Measurements from ENCODE around the gene WWTR1.
A peak's percentile ranks its signal among the peaks of the same experiment; 100 is the strongest.

Gene WWTR1

GRCh38 chr3:149536429-149536828, 121.4 kb downstream of the WWTR1 start:
- DNase-seq, result peak in 41 of 58 donors; percentile 6 to 72 (median 23)

GRCh38 chr3:149535333-149535685, 122.5 kb downstream of the WWTR1 start:
- DNase-seq, result no peak

DNA sequence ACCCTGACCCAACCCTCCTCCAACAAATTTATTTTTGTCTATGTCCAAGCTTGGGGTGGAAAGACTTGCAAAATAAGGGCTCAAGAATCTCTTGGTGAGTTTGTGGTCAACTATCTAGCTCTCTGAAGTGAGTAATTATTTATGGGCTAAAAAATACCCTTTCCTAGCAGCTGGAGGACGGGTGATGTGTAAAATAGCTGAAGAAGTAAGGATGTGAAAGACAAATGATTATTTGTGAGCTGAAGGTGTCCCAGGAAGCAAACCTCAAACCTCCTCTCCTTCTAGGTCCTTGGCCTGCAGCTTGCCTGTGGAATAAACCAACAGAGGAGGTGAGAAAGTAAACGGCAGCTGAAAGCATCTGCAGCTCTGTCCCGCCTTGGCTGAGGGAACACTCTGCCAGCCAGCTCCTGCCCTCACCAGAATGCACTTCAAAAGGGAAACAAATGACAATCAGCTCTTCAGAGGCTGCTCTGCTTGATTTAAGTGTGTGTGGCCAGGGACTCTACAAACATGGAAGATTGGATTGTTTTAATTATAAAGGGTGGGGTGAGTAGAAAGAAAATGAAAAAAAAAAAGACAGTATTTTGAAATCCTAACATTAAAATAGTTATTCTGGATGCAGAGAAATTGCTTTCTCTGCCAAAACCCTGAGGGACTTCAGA, 123.0 kb downstream of the WWTR1 start:
- peak in 16 of 58 donors; percentile 3 to 66 (median 17) for DNase-seq

GRCh38 chr3:149534082-149534481, 123.7 kb downstream of the WWTR1 start:
- DNase-seq, result no peak

DNA sequence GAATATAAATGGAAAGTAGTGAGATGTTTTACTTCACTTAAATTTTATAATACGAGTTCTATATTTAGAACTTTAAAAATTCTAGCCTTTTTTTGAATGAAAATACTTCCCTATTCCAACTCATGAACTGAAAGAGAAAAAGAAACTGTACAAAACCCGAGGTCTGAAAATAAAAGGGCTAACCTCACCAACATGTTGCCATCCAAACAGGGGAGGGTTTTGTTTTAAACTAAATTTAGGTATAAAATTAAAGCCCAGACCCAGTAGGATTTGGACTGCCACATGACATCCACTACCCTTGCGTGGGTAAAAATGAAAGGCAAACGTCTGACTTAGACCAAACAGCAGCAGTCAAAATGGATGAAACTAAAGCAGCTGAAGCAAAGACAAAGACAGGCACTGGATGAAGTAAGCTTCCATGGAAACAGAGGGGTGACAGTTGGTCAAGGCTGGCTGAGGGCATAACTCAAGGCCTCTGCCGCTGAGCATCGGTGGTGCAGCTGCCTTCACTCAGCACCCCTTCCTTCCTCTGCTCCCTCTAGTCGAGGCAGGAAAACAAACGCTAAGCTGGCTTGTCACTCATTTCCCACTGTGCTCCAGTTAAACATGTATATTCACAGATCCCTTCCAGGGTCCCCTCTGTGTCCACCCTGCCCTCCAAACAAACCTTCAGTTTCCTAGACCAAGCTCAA, 125.2 kb downstream of the WWTR1 start:
- DNase-seq, result peak in 4 of 58 donors; percentile 3 to 23 (median 12)

- no peak for DNase-seq
These were observed 128.7 kb downstream of the WWTR1 start for GRCh38 chr3:149529099-149529498.

GRCh38 chr3:149528340-149528650, 129.5 kb downstream of the WWTR1 start:
- no peak for DNase-seq

DNA sequence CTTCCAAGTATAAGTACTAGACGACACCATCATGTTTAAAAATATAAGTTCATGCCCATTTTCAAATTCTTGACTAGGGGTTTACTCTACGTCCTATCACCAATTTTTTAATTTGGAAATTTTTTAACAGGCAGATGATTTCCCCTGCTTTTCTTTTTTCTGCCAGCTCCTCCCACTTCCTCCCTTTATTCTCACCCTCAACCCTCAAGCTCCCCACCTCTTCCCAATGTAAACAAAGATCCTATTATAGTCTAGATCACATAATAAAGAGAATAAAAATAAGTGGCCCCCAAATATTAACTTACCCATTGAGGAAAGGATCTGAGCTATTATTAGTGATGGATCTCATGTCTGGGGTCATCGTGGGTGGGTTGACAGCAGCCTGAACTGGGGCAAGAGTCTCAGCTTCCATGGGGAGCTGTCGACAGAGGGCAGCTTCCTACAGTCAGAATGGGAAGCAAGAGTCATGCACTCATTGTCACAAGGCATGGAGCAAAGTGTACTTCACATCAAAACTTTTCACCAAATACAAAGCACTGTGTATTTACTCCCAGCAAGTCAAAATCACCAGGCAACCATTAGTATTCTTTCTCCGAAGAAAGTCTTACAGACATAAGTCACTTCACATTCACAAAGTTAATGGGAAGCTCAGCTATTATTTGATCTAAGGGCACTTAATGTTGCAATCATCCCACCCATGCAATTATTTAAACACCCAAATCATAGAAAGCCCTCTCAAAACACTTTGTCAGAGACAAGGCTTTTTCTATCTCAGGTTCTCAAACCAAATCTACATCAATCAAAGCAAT, 130.1 kb downstream of the WWTR1 start:
- peak in 4 of 58 donors; percentile 1 to 15 (median 7) for DNase-seq

- no peak for DNase-seq
These were observed 134.1 kb downstream of the WWTR1 start for GRCh38 chr3:149523512-149524299.

DNA sequence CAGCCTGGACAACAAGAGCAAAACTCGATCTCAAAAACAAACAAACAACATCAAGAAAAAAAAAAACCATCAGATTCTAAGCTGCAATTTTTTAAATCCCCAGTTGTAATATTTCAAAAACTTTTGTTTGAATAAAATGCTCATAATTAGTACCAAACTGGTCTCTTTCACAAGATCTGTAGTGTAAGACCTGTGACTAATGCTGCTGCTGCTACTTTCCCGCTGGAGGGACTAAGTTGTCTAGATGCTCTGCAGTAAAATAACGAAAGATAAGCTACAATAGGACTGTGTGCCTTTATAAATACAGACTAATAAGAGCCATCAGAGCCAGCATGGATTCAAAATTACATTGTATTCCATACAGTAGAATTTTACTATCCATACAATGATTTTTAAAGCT, 137.9 kb downstream of the WWTR1 start:
- no peak for DNase-seq

DNA sequence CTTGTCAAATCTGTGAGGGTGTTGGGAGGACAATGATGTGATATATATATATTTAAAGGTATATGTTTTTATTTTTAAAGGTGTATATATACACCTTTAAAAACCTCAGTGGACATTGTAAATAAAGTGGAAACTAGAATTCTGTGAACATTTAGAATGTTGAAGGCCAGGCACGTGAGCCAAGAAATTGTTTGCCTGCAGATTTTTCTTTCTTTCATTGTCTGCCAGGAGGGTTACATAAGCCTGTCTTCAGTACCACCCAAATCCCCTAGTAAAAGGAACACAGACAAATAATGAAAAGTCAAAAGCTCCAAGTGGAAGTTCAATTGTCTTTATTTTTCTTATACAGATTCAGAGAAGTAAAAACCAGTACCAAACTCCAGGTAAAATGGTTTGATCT, 140.9 kb downstream of the WWTR1 start:
- no peak for DNase-seq

DNA sequence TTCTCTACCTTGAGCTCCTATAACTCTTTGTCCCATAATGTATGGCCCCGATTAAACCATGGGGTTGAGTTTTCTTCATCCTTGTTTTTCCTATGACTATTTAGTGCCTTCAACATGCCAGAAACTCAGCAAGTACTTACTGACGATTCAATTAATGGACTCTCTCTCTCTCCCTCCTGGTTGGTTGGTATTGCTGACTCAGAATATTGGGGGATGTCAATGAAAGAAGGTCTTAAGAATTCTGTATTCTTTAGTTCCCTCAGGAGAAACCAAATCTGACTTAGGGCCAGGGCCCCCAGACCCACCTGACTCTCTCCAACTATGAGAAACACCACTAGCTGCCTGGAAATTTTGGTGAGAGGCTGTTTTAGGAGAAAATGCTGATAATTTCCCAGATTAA, 142.6 kb downstream of the WWTR1 start:
- DNase-seq, result no peak

- no peak for DNase-seq
These were observed 143.4 kb downstream of the WWTR1 start for GRCh38 chr3:149514471-149514870.

- peak in 45 of 58 donors; percentile 5 to 62 (median 28) for DNase-seq
These were observed 145.6 kb downstream of the WWTR1 start for GRCh38 chr3:149512073-149512782.

DNA sequence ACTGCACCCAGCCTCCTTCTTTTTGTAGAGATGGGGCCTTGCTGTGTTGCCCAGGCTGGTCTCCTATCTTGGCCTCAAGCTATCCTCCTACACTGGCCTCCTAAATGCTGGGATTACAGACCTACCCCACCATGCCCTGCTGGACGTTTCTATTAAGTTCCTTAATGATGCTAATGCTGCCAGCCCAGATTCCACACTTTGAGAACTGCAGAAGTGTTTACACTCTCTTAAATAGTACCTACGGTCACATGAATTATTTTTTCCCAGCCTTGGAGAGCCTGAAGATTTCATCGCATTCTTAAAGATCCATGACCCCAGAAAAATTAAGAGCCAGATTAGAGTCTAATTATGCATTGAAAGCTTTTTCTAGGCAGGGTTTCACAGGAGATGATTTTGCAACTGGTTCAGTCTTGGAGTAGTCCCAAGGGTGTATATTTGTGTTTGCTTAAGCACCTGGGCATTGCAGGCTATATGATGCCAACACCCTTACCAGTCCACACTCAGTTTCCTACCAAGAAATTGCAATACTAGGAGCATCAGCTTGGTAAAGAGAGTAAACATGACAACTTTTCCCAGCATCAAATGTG, 146.7 kb downstream of the WWTR1 start:
- DNase-seq, result no peak

DNA sequence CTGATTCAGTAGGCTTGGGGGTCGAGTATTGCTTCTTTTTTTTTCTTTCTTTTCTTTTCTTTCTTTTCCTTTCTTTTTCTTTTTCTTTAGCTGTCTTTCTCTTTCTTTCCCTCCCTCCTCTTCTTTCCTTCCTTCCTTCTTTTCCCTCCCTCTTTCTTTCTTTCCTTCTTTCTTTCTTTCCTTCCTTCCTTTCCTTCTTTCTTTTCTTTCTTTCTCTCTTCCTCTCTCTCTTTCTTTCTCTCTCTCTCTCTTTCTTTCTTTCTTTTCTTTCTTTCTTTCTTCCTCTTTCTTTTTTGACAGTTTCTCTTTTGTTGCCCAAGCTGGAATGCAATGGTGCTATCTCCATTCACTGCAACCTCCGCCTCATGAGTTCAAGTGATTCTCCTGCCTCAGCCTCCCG, 147.3 kb downstream of the WWTR1 start:
- DNase-seq, result no peak

GRCh38 chr3:149509526-149509925, 148.3 kb downstream of the WWTR1 start:
- DNase-seq, result no peak

DNA sequence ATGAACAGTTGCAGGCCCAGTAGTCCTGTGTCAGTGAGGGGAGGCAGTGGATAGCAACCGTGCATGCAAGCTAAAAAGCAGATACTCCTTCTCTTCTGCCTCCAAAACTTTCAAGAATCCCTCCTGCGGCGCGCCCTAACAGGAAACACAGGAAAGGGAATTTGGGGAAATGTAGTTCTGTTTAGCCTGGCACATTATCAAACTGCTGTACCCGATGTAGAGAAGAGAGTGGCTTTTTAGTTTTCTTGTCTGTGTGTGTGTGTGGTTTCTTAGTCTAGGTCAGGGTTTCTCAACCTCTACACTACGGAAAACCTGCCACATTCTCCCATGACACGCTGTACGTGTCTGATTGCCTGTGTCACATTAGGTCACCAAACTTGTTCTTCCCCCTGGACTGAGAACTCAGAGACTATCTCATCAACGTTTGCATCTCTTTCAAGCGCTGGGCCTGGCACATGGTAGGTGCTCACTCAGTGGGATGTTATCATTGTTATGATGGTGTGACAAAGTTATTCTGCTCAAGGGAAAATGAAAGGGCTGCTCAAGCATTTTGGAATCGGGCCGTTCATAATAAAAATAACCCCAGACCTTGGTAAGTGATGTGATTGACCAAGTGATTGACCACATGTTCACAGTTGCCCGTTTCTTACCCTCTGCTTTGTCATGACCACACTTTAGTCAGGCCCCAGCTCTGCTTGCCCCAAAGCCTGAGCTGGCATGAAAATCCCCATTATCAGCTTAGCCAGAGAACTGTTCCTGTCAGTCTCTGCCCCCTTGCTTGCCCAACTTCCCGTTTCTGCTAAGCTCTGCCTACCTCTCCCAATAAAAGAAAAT, 150.1 kb downstream of the WWTR1 start:
- DNase-seq, result peak in 3 of 58 donors; percentile 6 to 28 (median 15)

- no peak for DNase-seq
These were observed 150.9 kb downstream of the WWTR1 start for GRCh38 chr3:149506965-149507364.

DNA sequence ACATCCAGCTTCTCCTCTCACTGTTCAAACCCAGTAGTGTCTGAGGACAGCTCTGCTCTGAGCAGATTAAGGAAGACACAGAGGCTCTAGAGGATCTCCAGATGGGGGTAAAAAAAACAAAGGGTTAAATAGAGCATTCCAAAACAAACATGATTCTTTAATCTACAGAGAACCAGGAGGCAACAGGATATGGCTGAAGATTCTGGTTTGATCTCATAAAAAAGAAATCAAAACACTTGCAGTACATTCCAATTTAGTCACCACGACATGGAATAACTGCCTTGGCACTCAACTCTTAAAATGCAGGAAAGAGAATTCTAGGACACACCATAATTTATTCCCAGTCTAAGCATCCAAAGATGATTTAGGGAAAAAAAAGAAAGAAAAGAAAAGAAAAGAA, 151.3 kb downstream of the WWTR1 start:
- no peak for DNase-seq
